Measurements from ENCODE around the gene MED8.

GRCh38 chr1:43425045-43425444 lies 35.4 kb upstream of the MED8 start:
- TF ChIP-seq POLR2AphosphoS5 (IDR thresholded peaks at IDR 0.05; ENCODE audit: low read depth, low read length) (no peak), POLR2A (IDR thresholded peaks at IDR 0.05; ENCODE audit: borderline replicate concordance, extremely low read depth, insufficient read depth, insufficient read length) (no peak), EZH2 (IDR thresholded peaks at IDR 0.05) (no peak), CTCF (IDR thresholded peaks at IDR 0.05 in 2 of 3, conservative IDR thresholded peaks at IDR 0.05 in 1 of 3; ENCODE audit: borderline replicate concordance in 1 of 3, insufficient read depth in 1 of 3, low read depth in 2 of 3, low read length in 2 of 3) (no peak), RAD21 (IDR thresholded peaks at IDR 0.05; ENCODE audit: low read depth) (no peak), TCF7L2 (IDR thresholded peaks at IDR 0.05; ENCODE audit: borderline replicate concordance, extremely low read depth, insufficient read depth, insufficient read length) (no peak), MAX (IDR thresholded peaks at IDR 0.05) (no peak), ATF3 (IDR thresholded peaks at IDR 0.05) (no peak), CBX3 (IDR thresholded peaks at IDR 0.05; ENCODE audit: low read depth) (no peak)

Data from HCT116 (cell line).